Cardiac fibroblast (primary cell): ENCODE results near the gene DNASE1L3.
A peak's percentile ranks its signal among the peaks of the same experiment; 100 is the strongest.

Source experiments
- DNase-seq, 2 donors: peaks; one replicate each; pipeline versions ENCODE4 v3.0.0 to v3.0.0-alpha.2; 2010; ENCODE audit warnings: low read depth in 2 of 2
- H3K4me3 ChIP-seq, 2 donors: replicated peaks in 1 of 2; 1 replicate in 1 of 2; 2 replicates in 1 of 2; pipeline ENCODE4 v1.5.1; 2011; ENCODE audit warnings: low read depth in 2 of 2, low read length in 2 of 2, mild to moderate bottlenecking in 2 of 2, moderate library complexity in 1 of 2
- CTCF ChIP-seq: IDR thresholded peaks from one replicate; pipeline ENCODE4 v1.5.1; 2011; ENCODE audit warnings: low read depth, mild to moderate bottlenecking, low read length, inconsistent platforms

The DNASE1L3 gene

GRCh38 chr3:58178528-58179234 lies 32.1 kb downstream of the DNASE1L3 start:
- TF ChIP-seq CTCF = no peak

GRCh38 chr3:58177747-58178527 lies 32.8 kb downstream of the DNASE1L3 start:
- peak overlapping the region; percentile 42 to 45 for H3K4me3 ChIP-seq
- peak; percentile 80 to 83 for DNase-seq
- peak; percentile 95 for TF ChIP-seq CTCF

More at GRCh38 chr3:58178528-58179234, 32.1 kb downstream of the DNASE1L3 start:
- DNase-seq = no peak
- no peak overlapping the region for H3K4me3 ChIP-seq

GRCh38 chr3:58176827-58177489 lies 33.8 kb downstream of the DNASE1L3 start:
- TF ChIP-seq CTCF = no peak
- no peak overlapping the region for H3K4me3 ChIP-seq
- DNase-seq = no peak

- no peak for TF ChIP-seq CTCF
- DNase-seq = no peak
- H3K4me3 ChIP-seq = no peak overlapping the region
These were observed 34.6 kb downstream of the DNASE1L3 start for GRCh38 chr3:58176185-58176530.

- H3K4me3 ChIP-seq = no peak overlapping the region
- no peak for TF ChIP-seq CTCF
These were observed 35.2 kb downstream of the DNASE1L3 start for GRCh38 chr3:58175437-58176184.

GRCh38 chr3:58175187-58175436 lies 35.7 kb downstream of the DNASE1L3 start:
- TF ChIP-seq CTCF = no peak
- DNase-seq = no peak
- H3K4me3 ChIP-seq = no peak overlapping the region

More at GRCh38 chr3:58175437-58176184, 35.2 kb downstream of the DNASE1L3 start:
- DNase-seq = peak; percentile 33 to 71
